ENCODE measurements around the gene COL5A1. TPM values are rescaled to one million over a fixed set of nuclear protein-coding genes. Genes with fewer than 3 reads are reported as not detected.

COL5A1 gene
- total RNA-seq, 2 experiments from 2014 or later, result 0.10 TPM; not detected in 1

- CTCF ChIA-PET, result no interaction called here
- no peak overlapping the region for H3K27ac Mint-ChIP-seq
Measured at GRCh38 chr9:134717056-134717455, 75.5 kb downstream of the COL5A1 start.

GRCh38 chr9:134717924-134718645 lies 76.5 kb downstream of the COL5A1 start:
- intact Hi-C loops (cut with micrococcal nuclease), result no loop called here
- Mint-ChIP-seq H3K9me3 (no peaks in the 10 kb centered on the region), H3K27ac (no peak overlapping the region), H3K36me3 (ENCODE audit: low read depth) (no peaks in the 10 kb centered on the region), H3K4me3 (no peak overlapping the region), H3K4me1 (ENCODE audit: low read depth) (no peaks in the 10 kb centered on the region), H3K27me3 (ENCODE audit: low read depth) (peaks cover 2% of the 10 kb centered on the region)
- CTCF ChIA-PET, result no interaction called here
- no peak for DNase-seq

More at GRCh38 chr9:134717056-134717455, 75.5 kb downstream of the COL5A1 start:
- no peaks in the 10 kb centered on the region for H3K36me3 Mint-ChIP-seq (ENCODE audit: low read depth)
- H3K9me3 Mint-ChIP-seq, result no peaks in the 10 kb centered on the region
- DNase-seq, result no peak
- intact Hi-C loops (cut with micrococcal nuclease), result no loop called here
- no peaks in the 10 kb centered on the region for H3K27me3 Mint-ChIP-seq (ENCODE audit: low read depth)
- H3K4me3 Mint-ChIP-seq, result no peak overlapping the region
- H3K4me1 Mint-ChIP-seq (ENCODE audit: low read depth), result peaks cover 1% of the 10 kb centered on the region

- Mint-ChIP-seq H3K27me3 (ENCODE audit: low read depth) (peaks cover 6% of the 10 kb centered on the region), H3K36me3 (ENCODE audit: low read depth) (no peaks in the 10 kb centered on the region), H3K27ac (no peak overlapping the region), H3K4me1 (ENCODE audit: low read depth) (no peaks in the 10 kb centered on the region), H3K4me3 (no peak overlapping the region), H3K9me3 (no peaks in the 10 kb centered on the region)
- DNase-seq, result no peak
- CTCF ChIA-PET, result no interaction called here
- intact Hi-C loops (cut with micrococcal nuclease), result no loop called here
Measured at GRCh38 chr9:134719331-134719730, 77.7 kb downstream of the COL5A1 start.

- peaks cover under 1% of the 10 kb centered on the region for H3K4me1 Mint-ChIP-seq (ENCODE audit: low read depth)
- no peak overlapping the region for H3K27ac Mint-ChIP-seq
- H3K27me3 Mint-ChIP-seq (ENCODE audit: low read depth), result peaks cover 9% of the 10 kb centered on the region
- DNase-seq, result no peak
- H3K9me3 Mint-ChIP-seq, result no peaks in the 10 kb centered on the region
- intact Hi-C loops (cut with micrococcal nuclease), result no loop called here
- no peak overlapping the region for H3K4me3 Mint-ChIP-seq
- H3K36me3 Mint-ChIP-seq (ENCODE audit: low read depth), result no peaks in the 10 kb centered on the region
- CTCF ChIA-PET, result no interaction called here
Measured at GRCh38 chr9:134720136-134720753, 78.6 kb downstream of the COL5A1 start.

- CTCF ChIA-PET, result no interaction called here
- Mint-ChIP-seq H3K36me3 (ENCODE audit: low read depth) (no peaks in the 10 kb centered on the region), H3K27ac (no peak overlapping the region), H3K9me3 (no peaks in the 10 kb centered on the region), H3K27me3 (ENCODE audit: low read depth) (peaks cover 14% of the 10 kb centered on the region), H3K4me1 (ENCODE audit: low read depth) (peaks cover 4% of the 10 kb centered on the region), H3K4me3 (no peak overlapping the region)
- intact Hi-C loops (cut with micrococcal nuclease), result no loop called here
- DNase-seq, result no peak
Measured at GRCh38 chr9:134720796-134721195, 79.2 kb downstream of the COL5A1 start.

GRCh38 chr9:134721344-134721743 lies 79.7 kb downstream of the COL5A1 start:
- no peaks in the 10 kb centered on the region for H3K36me3 Mint-ChIP-seq (ENCODE audit: low read depth)
- CTCF ChIA-PET, result no interaction called here
- no peak overlapping the region for H3K27ac Mint-ChIP-seq

GRCh38 chr9:134722120-134722701 lies 80.6 kb downstream of the COL5A1 start:
- intact Hi-C loops (cut with micrococcal nuclease), result no loop called here
- Mint-ChIP-seq H3K27ac (no peak overlapping the region), H3K9me3 (no peaks in the 10 kb centered on the region), H3K27me3 (ENCODE audit: low read depth) (peaks cover 14% of the 10 kb centered on the region), H3K36me3 (ENCODE audit: low read depth) (no peaks in the 10 kb centered on the region), H3K4me3 (no peak overlapping the region), H3K4me1 (ENCODE audit: low read depth) (peaks cover 4% of the 10 kb centered on the region)
- CTCF ChIA-PET, result no interaction called here
- no peak for DNase-seq

More at GRCh38 chr9:134721344-134721743, 79.7 kb downstream of the COL5A1 start:
- peaks cover 4% of the 10 kb centered on the region for H3K4me1 Mint-ChIP-seq (ENCODE audit: low read depth)
- H3K4me3 Mint-ChIP-seq, result no peak overlapping the region
- intact Hi-C loops (cut with micrococcal nuclease), result no loop called here
- peaks cover 14% of the 10 kb centered on the region for H3K27me3 Mint-ChIP-seq (ENCODE audit: low read depth)
- H3K9me3 Mint-ChIP-seq, result no peaks in the 10 kb centered on the region
- no peak for DNase-seq

- Mint-ChIP-seq H3K36me3 (ENCODE audit: low read depth) (no peaks in the 10 kb centered on the region), H3K27ac (no peak overlapping the region), H3K9me3 (no peaks in the 10 kb centered on the region), H3K27me3 (ENCODE audit: low read depth) (peaks cover 14% of the 10 kb centered on the region), H3K4me1 (ENCODE audit: low read depth) (peaks cover 4% of the 10 kb centered on the region), H3K4me3 (no peak overlapping the region)
- intact Hi-C loops (cut with micrococcal nuclease), result no loop called here
- CTCF ChIA-PET, result no interaction called here
- DNase-seq, result no peak
Measured at GRCh38 chr9:134723037-134723436, 81.4 kb downstream of the COL5A1 start.

GRCh38 chr9:134723491-134724190 lies 82.0 kb downstream of the COL5A1 start:
- Mint-ChIP-seq H3K9me3 (no peaks in the 10 kb centered on the region), H3K27me3 (ENCODE audit: low read depth) (peaks cover 14% of the 10 kb centered on the region), H3K27ac (no peak overlapping the region), H3K4me1 (ENCODE audit: low read depth) (peaks cover 4% of the 10 kb centered on the region), H3K4me3 (no peak overlapping the region), H3K36me3 (ENCODE audit: low read depth) (no peaks in the 10 kb centered on the region)
- intact Hi-C loops (cut with micrococcal nuclease), result no loop called here
- no peak for DNase-seq
- CTCF ChIA-PET, result no interaction called here

- peaks cover 4% of the 10 kb centered on the region for H3K4me1 Mint-ChIP-seq (ENCODE audit: low read depth)
- no peaks in the 10 kb centered on the region for H3K9me3 Mint-ChIP-seq
- intact Hi-C loops (cut with micrococcal nuclease), result no loop called here
- no peaks in the 10 kb centered on the region for H3K36me3 Mint-ChIP-seq (ENCODE audit: low read depth)
- no peak overlapping the region for H3K27ac Mint-ChIP-seq
- peaks cover 14% of the 10 kb centered on the region for H3K27me3 Mint-ChIP-seq (ENCODE audit: low read depth)
- no peak overlapping the region for H3K4me3 Mint-ChIP-seq
- no peak for DNase-seq
- CTCF ChIA-PET, result no interaction called here
Measured at GRCh38 chr9:134724202-134724911, 82.8 kb downstream of the COL5A1 start.

GRCh38 chr9:134724912-134725604 lies 83.5 kb downstream of the COL5A1 start:
- no peak overlapping the region for H3K4me3 Mint-ChIP-seq
- H3K4me1 Mint-ChIP-seq (ENCODE audit: low read depth), result peaks cover 4% of the 10 kb centered on the region
- no peaks in the 10 kb centered on the region for H3K9me3 Mint-ChIP-seq
- CTCF ChIA-PET, result no interaction called here
- peaks cover 14% of the 10 kb centered on the region for H3K27me3 Mint-ChIP-seq (ENCODE audit: low read depth)
- intact Hi-C loops (cut with micrococcal nuclease), result no loop called here
- H3K27ac Mint-ChIP-seq, result no peak overlapping the region
- no peaks in the 10 kb centered on the region for H3K36me3 Mint-ChIP-seq (ENCODE audit: low read depth)
- no peak for DNase-seq

- no peaks in the 10 kb centered on the region for H3K36me3 Mint-ChIP-seq (ENCODE audit: low read depth)
- H3K4me1 Mint-ChIP-seq (ENCODE audit: low read depth), result peaks cover 4% of the 10 kb centered on the region
- DNase-seq, result no peak
- peaks cover 14% of the 10 kb centered on the region for H3K27me3 Mint-ChIP-seq (ENCODE audit: low read depth)
- H3K4me3 Mint-ChIP-seq, result no peak overlapping the region
- CTCF ChIA-PET, result no interaction called here
- intact Hi-C loops (cut with micrococcal nuclease), result no loop called here
- no peaks in the 10 kb centered on the region for H3K9me3 Mint-ChIP-seq
- no peak overlapping the region for H3K27ac Mint-ChIP-seq
Measured at GRCh38 chr9:134725605-134725940, 84.0 kb downstream of the COL5A1 start.

Data from activated naive CD4-positive, alpha-beta T cell treated with anti-CD3 and anti-CD28 coated beads for 36 hours (primary cell).